DND-41 (cell line): ENCODE data around the gene EXOC8.

Experiments used
- ATAC-seq: fragments of 200-7000 bp; cut with Tn5 transposase; 3 replicates; pipeline ENCODE4 v1.9.1; 2021; ENCODE audit warnings: low read depth; ENCODE audit not compliant: insufficient read depth
- DNase-seq: peaks from one replicate; pipeline ENCODE4 v3.0.0-alpha.2; 2020
- H2AFZ ChIP-seq: 2 replicates; pipeline ENCODE4 v1.6.0; 2012; ENCODE audit warnings: low read depth, low read length
- H3K27ac ChIP-seq: 2 replicates; pipeline ENCODE4 v1.5.1; 2012; ENCODE audit warnings: low read length, inconsistent platforms
- H3K27me3 ChIP-seq: fragments of 200-600 bp; sonication (generic); 2 replicates; pipeline ENCODE4 v1.6.0; 2012; ENCODE audit warnings: low read length, mild to moderate bottlenecking, inconsistent platforms; ENCODE audit not compliant: insufficient read depth, poor library complexity
- H3K36me3 ChIP-seq: 2 replicates; pipeline ENCODE4 v1.5.1; 2012; ENCODE audit warnings: low read length, inconsistent platforms; ENCODE audit not compliant: insufficient read depth
- H3K4me1 ChIP-seq: 2 replicates; pipeline ENCODE4 v1.5.1; 2012; ENCODE audit warnings: mild to moderate bottlenecking, low read length; ENCODE audit not compliant: insufficient read depth
- H3K4me2 ChIP-seq: 2 replicates; pipeline ENCODE4 v1.6.0; 2012; ENCODE audit warnings: mild to moderate bottlenecking, moderate library complexity, low read length, inconsistent platforms; ENCODE audit not compliant: insufficient read depth
- H3K4me3 ChIP-seq, 2 experiments: fragments of 200-600 bp in 1 of 2; shearing (Covaris generic) in 1 of 2; 2 replicates each; pipeline ENCODE4 v1.5.1; 2012 to 2016; ENCODE audit warnings: inconsistent platforms in 2 of 2, low read length in 2 of 2, mild to moderate bottlenecking in 2 of 2, low read depth in 1 of 2, moderate library complexity in 1 of 2
- H3K79me2 ChIP-seq: 2 replicates; pipeline ENCODE4 v1.6.0; 2012; ENCODE audit warnings: low read length, inconsistent platforms; ENCODE audit not compliant: insufficient read depth
- H3K9ac ChIP-seq: 2 replicates; pipeline ENCODE4 v1.6.0; 2012; ENCODE audit warnings: low read depth, mild to moderate bottlenecking, inconsistent platforms, low read length, moderate library complexity
- H3K9me3 ChIP-seq: 2 replicates; pipeline ENCODE4 v1.5.1; 2012; ENCODE audit warnings: low read length, moderate library complexity, mild to moderate bottlenecking, inconsistent platforms; ENCODE audit not compliant: insufficient read depth, severe bottlenecking
- H4K20me1 ChIP-seq: 2 replicates; pipeline ENCODE4 v1.6.0; 2012; ENCODE audit warnings: low read length; ENCODE audit not compliant: insufficient read depth
- EZH2 ChIP-seq: IDR thresholded peaks from 3 replicates; pipeline ENCODE4 v1.6.1; 2012; ENCODE audit warnings: borderline replicate concordance, low read depth, mild to moderate bottlenecking, moderate library complexity, low read length, inconsistent platforms; ENCODE audit not compliant: severe bottlenecking
- TF ChIP-seq, protein P1 (sequence below): IDR thresholded peaks from 2 replicates; pipeline ENCODE4 v1.5.1; 2012; ENCODE audit warnings: borderline replicate concordance, low read length, moderate library complexity, mild to moderate bottlenecking; ENCODE audit not compliant: poor library complexity, severe bottlenecking; ENCODE audit errors: extremely low read depth

EXOC8 gene

DNA sequence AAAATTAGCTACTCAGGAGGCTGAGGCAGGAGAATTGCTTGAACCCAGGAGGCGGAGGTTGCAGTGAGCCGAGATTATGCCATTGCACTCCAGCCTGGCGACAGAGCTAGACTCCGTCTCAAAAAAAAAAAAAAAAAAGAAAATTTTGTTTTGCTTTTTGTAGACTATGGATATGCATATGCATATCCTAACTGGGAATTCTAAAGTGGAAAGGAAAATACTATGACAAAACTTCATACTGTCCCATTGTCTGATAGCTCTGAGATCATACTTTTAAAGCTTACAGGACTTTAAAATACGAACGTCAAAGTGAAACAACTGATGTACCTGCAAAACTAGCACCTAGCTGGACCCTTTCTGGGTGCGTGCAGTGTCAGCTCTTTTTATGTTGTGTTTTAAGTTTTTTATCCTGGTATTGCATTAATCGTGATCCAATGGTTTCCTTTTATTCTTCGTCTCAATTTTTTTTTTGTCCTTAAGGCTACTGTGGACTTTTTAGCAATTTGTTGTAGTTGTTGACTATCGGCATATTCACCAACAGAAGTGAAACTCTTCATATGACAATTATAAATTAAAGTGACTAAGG is 19.6 kb upstream of the EXOC8 start:
- Histone ChIP-seq H3K79me2 (0 out of 2 replicates have a peak, but pooled peaks cover 1% of the 10 kb centered on the region), H3K36me3 (peaks cover 26% of the 10 kb centered on the region), H3K4me2 (no peak overlapping the region), H4K20me1 (no peaks in the 10 kb centered on the region), H3K27me3 (no peaks in the 10 kb centered on the region), H2AFZ (no peak overlapping the region), H3K4me3 (no peak overlapping the region), H3K9me3 (no peaks in the 10 kb centered on the region), H3K27ac (no peak overlapping the region), H3K4me1 (no peaks in the 10 kb centered on the region), H3K9ac (no peak overlapping the region)
- TF ChIP-seq EZH2, result no peak
- TF ChIP-seq, protein P1, sequence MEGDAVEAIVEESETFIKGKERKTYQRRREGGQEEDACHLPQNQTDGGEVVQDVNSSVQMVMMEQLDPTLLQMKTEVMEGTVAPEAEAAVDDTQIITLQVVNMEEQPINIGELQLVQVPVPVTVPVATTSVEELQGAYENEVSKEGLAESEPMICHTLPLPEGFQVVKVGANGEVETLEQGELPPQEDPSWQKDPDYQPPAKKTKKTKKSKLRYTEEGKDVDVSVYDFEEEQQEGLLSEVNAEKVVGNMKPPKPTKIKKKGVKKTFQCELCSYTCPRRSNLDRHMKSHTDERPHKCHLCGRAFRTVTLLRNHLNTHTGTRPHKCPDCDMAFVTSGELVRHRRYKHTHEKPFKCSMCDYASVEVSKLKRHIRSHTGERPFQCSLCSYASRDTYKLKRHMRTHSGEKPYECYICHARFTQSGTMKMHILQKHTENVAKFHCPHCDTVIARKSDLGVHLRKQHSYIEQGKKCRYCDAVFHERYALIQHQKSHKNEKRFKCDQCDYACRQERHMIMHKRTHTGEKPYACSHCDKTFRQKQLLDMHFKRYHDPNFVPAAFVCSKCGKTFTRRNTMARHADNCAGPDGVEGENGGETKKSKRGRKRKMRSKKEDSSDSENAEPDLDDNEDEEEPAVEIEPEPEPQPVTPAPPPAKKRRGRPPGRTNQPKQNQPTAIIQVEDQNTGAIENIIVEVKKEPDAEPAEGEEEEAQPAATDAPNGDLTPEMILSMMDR, result no peak
- DNase-seq, result no peak
- ATAC-seq, result no peak

DNA sequence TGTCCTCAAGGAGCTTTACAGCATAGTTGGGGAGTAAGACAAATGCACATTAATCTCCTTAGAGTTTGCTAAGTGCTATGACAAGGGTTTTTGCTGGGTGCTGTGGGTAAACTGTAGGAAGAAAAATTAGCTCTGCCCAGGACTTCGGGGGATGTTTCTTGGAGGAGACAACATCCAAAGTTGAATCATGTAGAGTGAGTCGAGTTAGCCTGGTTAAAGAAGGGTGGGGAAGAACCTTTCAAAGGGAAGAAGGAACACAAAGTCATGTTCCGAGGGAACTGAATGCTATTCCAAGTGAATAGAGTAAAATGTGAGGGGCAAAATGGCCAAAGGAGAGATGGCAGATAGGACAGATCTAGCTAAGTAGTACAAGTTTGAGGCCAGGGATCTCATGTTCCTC is 17.5 kb upstream of the EXOC8 start:
- DNase-seq, result no peak
- no peak overlapping the region for H3K27ac ChIP-seq

GRCh38 chr1:231354330-231355020 is 16.8 kb upstream of the EXOC8 start:
- no peak for DNase-seq
- TF ChIP-seq, protein P1, result no peak
- no peak for TF ChIP-seq EZH2
- no peak for ATAC-seq
- Histone ChIP-seq H4K20me1 (no peaks in the 10 kb centered on the region), H3K4me2 (no peak overlapping the region), H3K4me3 (no peak overlapping the region), H3K27ac (no peak overlapping the region), H3K36me3 (peaks cover 37% of the 10 kb centered on the region), H3K9ac (no peak overlapping the region), H3K79me2 (no peaks in the 10 kb centered on the region), H2AFZ (no peak overlapping the region), H3K9me3 (no peaks in the 10 kb centered on the region), H3K27me3 (no peaks in the 10 kb centered on the region), H3K4me1 (no peaks in the 10 kb centered on the region)

More for the DNA sequence above, 17.5 kb upstream of the EXOC8 start:
- Histone ChIP-seq H4K20me1 (no peaks in the 10 kb centered on the region), H3K4me3 (no peak overlapping the region), H3K4me2 (no peak overlapping the region), H3K4me1 (no peaks in the 10 kb centered on the region), H2AFZ (no peak overlapping the region), H3K9me3 (no peaks in the 10 kb centered on the region), H3K79me2 (no peaks in the 10 kb centered on the region), H3K27me3 (no peaks in the 10 kb centered on the region), H3K9ac (no peak overlapping the region), H3K36me3 (peaks cover 30% of the 10 kb centered on the region)
- no peak for TF ChIP-seq EZH2
- TF ChIP-seq, protein P1, result no peak
- ATAC-seq, result no peak
